HG02642 (cell line): ENCODE results near the gene RGS7.
"Not testable (repeated sequence)": the region's sequence is repeated elsewhere in the genome, so short reads cannot be mapped to it uniquely, and the experiment has no call there.

Source experiments
- ATAC-seq: cut with Tn5 transposase; IDR thresholded peaks from one replicate; pipeline ENCODE4 v1.9.1; 2021; ENCODE audit warnings: mild to moderate bottlenecking; ENCODE audit not compliant: unreplicated experiment, poor library complexity

RGS7 gene

DNA sequence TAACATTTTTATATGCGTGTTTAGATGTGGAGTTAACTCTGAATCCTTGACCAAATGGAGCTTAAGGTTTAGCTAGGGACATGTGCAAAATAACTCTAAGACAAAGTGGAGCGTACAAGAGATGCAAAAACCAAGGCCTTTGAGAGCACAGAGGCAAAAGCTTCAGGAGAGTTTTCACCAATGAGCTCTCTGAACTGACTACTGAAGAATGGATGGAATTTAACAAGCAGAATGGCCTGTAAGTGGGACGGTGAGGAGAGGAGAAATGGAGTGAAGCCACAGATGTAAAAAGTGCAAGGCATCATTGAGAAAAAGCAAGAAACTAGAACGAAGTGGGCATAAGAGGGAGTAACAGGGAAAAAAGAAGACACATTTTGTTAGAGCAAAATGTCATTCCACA is 260.0 kb downstream of the RGS7 start:
- ATAC-seq = no peak

DNA sequence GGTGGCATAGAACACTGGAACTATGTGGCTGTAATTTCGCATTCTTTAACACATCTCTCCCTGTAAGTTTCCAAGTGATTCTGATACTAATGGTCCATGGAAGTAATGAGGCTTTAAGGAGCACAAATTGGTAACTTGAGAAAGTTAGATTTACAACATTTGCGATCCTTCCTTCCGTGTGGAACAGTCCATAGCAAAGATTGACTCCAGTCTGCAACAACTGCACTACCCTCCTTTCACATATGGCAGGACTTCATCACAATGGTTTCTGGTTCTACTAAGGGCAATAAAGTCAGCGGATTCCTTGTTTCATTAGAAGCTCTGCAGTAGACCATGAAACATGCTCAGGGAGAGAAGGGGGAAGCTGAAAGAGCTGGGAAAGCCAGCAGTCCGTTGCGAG is 261.2 kb downstream of the RGS7 start:
- no peak for ATAC-seq

DNA sequence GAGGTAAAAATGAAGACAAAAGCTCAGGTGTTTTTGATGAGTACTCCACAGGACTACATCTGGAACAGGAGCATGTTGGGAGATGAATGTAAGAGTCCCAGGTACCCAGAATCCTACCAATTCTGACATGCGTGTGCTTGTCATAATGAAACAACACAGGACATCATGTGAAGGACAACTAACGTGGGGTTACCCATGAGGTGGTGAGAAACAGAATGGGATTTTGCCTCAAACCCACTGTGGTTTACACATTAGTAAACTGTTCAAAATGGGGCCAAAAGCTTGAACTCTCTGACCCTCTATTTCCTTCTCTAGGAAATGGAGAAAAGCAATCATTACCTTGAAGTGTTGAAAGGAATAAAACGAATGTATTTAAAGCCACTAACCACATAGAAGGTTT is 266.2 kb downstream of the RGS7 start:
- ATAC-seq = no peak

DNA sequence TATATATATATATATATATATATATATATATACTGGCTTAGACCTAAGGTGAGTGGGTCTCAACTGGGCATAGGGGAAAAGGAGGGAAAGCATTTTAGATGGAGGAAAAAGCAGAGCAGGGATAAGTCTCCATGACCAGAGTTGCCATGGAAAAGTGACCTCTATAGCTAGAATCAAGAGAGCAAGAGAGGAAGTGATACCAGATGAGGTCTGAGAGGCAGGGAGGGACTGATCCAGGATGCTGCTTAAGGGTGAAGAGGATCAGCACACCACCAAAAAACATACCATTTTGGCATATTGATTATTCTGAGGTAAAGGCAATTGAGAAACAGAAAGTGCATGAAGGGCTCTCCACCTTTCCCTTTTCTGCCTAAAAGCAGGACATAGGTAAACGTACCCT is 267.9 kb downstream of the RGS7 start:
- ATAC-seq = not testable (repeated sequence)

DNA sequence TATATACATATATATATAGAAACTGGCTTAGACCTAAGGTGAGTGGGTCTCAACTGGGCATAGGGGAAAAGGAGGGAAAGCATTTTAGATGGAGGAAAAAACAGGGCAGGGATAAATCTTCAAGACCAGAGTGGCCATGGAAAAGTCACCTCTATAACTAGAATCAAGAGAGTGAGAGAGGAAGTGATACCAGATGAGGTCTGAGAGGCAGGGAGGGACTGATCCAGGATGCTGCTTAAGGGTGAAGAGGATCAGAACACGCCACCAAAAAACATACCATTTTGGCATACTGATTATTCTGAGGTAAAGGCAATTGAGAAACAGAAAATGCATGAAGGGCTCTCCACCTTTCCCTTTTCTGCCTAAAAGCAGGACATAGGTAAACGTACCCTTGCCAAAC is 268.9 kb downstream of the RGS7 start:
- not testable (repeated sequence) for ATAC-seq

DNA sequence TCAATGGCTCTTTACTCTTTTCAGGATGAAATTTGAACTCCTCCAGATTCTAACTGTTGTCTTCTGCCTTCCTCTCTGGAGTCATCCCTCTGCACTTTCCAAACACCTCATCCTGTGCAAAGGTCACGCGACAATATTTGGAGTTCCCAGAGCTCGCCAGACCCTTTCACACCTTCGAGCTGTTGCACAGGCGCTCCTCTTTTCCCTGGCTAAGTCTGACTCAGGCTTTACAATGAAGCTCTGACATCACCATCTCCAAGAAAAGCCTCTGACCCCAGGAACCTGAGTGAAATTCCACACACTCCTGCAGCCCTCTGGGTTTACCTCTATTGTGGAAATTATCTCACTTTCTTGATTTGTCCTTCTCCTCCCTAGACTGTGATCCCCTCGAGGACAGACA is 270.3 kb downstream of the RGS7 start:
- no peak for ATAC-seq

DNA sequence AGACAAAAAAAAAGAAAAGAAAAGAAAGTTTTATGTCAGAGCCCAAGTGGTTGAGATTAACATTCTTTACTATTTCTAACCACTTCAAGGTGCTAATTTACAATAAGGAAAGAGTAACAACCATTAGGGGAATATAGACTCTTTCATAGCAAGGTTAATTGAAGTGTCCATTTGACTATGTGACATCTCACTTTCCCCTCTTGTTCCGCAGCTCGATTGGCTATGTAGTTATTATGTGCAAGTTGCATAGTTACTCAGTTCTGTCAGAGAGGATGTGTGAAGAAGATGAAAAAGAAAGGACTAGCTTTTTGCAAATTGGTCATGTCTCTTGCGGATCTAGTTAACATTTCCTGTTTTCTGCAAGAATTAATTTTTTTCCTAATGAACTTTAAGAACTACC is 273.7 kb downstream of the RGS7 start:
- ATAC-seq = no peak

DNA sequence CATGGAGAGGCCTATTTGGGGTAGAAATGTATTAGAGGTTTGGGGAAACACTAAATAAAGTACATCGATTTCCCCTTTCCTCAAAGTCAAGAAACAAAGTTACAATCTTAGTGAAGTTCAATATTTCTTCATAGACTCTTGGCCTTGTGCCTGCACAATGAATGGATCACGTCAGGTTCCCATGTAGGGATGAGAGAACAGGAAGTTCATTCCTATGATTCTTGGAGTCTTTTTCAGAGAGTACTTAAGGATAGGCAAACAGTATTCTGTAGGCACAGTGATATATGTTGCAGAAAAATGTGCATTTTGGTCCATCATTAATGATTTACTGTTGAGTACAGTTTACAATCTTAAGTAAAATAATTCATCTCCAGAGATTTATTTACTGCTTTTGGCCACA is 275.5 kb downstream of the RGS7 start:
- no peak for ATAC-seq

DNA sequence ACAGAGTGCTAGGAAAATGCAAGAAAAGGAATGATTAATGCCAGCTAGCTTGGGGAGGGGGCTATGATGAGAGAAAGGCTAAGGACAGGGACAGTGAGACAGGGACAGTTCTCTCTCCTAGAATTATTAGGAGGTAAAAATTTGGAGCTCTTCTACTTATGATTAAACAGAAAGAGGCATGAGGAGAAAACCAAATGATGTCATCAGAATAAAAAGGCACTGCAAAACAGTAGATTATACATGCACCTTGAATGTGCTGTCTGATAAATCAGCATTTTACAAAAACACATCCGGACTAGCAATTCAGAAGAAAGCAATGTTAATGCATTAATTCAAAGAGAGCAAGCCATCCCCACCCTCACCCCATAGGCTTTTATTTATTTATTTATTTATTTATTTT is 277.5 kb downstream of the RGS7 start:
- no peak for ATAC-seq

DNA sequence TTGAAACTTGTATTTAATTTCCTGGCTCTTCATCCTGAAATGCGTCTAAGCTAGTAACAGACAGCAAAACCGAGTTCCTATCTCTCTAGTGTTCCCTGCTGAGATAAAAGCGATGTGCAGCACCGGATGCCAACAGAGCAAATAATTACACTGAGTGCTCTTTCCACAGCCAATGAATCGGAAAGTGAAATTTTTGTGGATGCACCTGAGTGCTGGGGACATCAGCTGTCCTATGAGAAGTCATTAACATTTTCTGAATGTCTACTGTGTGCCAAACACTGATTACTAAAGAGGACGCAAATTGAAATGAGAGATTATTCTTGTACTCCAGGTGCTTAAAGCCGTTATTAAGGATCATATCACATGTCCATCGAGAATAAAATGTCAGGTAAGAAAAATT is 278.0 kb downstream of the RGS7 start:
- ATAC-seq = no peak

DNA sequence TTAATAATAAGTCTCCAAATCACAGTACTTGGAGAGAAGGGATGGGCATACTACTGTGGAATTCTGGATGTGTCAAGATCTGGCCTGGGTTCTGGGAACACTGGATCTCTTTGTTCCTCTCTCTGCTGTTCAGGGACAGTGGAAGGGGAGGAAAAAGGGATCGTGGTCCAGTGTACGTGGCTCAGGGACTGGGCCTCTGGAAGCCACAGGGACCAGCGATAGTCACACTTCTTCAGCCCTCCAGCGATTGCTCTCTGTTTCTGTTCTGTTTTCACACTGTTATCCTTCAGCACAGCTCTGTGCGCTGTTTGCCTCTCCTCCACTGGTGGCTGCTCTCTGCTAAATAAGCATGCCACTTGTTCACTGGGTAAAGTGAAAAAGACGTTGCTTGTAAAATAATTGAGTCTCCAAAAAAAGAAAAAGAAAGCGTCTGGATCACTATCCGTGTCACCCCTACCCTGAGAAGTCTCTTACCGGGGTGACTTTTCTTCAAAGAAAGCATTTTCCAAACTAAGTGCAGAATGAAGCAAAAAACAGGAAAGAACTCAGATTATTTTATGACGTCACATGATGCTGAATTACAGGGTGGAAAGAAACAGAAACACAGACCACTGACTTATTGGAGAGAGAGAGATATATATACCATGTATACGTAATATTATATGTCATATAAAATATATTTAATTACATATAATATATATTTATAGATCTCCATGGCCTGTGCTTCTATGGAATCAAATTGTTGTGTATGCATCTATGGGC is 279.4 kb downstream of the RGS7 start:
- ATAC-seq = no peak

DNA sequence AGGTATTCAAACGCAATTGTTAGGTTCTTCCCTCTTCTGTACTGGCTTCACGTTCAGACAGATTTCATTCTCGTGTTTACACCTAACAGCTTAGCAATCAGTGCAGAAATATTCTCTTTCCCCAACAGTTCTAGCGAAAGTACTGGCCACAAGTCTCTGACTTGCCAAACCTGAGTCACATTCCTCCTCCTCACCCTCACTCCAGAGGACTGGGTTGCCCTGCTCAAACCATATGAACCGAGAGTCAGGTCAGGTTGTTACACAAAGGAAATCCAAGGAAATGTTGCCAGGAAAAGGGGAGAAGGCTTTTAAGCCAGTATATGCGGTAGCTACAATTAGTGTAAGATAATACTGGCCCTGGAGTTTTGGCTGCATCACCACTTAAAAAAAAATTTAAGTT is 282.5 kb downstream of the RGS7 start:
- no peak for ATAC-seq

DNA sequence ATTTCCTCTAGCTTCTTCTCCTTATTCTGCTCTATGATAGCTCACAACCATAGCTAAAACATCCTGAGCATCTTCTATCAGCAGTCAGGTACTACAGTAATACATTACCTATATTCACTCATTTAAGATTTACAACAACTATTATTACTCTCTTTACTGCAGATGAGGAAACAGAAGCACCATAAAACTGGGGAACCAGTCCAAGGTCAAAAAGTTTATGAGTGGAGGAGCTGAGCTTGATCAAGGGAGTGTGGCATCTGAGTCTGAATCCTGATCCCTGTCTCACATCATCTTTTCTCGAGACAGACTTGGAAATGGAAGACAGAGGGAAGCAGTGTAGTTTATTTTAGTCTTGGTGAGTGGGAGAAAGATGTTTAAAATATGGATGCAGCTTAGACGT is 288.6 kb downstream of the RGS7 start:
- ATAC-seq = no peak

DNA sequence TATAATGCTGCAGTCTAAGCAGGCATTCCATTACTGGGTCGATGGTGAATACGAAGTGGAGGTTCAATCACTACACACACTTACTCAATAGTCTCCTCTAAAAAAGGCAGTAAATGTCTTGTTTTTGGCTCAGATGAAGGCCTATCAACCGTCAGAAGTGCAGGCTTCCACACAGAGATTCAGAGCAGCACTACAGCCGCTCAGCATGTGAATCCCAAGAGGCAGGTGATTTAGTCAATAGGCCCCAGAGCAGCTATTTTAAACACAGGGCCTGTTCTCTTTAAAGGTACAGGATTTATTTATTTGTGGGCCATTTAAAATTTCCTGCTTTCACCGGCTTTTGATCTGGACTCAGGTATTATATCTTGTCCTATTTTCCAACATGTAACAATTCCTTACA is 293.7 kb downstream of the RGS7 start:
- no peak for ATAC-seq

DNA sequence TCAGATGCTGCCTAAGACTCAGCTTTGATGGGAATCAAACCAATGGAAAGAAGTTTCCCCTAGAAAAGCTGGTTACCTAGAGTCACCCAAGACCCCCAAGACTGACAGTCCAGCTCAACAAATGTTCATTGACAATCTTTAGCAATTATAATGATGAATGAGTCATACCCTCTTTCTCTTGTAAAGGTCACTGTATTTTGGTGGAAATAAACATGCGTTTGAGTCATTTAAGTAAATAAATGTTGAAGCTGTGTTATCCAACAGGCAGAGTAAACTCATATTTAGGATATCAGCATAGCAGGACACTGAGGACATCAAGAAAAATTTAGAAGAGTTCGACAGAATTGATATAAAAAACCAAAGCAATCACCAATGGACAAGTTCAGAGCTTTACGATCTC is 295.9 kb downstream of the RGS7 start:
- ATAC-seq = no peak

DNA sequence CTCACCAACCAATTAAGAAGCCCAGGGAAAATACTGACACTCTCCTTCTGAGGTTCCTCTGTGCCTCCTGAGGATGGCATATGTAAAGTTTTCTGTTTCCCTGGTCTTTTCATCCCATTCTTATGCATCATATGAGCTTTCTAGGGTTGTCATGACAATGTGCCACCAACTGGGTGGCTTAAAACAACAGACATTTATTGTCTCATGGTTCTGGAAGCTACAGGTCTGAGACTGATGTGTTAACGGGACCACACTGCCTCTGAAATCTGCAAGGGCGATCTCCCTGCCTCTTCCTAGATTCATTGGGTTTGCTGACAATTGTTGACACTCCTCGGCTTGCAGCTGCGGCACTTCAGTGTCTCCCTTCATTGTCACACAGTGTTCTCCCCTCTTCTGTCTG is 308.4 kb downstream of the RGS7 start:
- no peak for ATAC-seq

DNA sequence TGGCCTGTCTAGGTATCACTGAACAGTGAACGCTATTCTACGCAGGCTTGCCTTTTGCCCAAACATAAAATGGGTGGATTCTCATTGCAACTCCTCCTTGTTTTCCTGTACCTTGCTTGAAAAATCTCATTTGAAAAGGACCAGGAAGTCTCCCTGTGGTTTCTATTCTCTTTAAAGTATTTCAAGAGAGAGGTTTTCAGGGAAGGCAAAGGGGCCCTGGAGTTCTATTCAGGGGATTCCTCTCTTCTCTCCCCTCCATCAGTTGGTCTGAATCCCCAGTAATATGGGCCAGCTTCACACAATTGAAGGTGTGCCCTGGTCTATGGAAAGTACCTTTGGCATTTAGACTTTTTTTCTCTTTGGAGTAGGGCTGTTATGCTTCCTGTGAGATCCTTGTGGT is 311.3 kb downstream of the RGS7 start:
- ATAC-seq = no peak

DNA sequence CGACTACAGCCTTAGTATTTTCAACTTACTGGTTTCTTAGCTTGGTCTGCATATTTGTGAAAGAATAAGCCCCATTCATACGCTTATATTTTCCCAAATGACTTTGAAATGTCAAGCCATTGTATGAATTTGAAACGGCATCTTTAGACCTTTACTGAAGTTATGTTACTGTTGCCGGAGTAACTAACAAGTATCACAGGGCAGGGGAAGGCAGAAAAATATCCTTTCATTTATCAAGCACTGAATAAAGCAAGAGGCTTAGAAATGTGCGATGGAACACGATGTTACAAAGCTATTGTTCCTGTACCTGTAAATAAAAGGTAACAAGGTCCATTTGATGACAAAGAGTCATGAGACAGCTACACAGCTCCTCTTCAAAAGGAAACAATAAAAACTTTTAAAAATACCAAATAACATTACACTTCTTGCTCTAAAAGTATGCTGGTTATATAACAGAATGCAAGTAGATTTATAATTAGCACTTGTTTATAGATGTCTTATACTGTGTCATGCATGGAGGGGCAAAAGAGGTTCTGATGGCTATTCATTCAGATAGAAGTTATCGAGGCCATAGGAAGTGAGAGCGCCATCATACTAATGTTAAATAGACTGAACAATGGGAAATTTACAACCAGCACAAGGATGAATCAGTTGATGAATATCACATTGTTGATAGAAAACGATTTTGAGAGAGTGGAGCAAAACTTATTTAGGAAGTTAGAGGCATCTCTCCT is 322.6 kb downstream of the RGS7 start:
- ATAC-seq = no peak

DNA sequence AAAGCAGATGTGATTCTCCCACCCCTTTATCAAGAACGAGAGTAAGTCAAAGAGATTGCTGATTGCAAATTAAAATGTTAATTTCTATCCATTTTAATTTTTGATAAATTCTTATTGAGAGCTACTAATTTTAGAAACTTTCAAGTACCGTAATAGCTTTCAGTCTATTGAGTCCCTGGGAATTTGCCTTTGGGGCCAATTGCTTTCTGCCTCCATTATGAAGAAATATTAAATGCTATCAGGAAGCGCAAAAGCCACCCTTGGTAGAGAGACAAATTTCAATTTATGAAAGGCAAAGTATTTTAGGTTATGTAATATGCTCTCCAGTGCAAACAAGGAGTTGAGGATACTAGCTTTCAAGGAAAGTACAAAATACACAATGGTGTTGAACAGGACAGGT is 332.2 kb downstream of the RGS7 start:
- ATAC-seq = no peak

DNA sequence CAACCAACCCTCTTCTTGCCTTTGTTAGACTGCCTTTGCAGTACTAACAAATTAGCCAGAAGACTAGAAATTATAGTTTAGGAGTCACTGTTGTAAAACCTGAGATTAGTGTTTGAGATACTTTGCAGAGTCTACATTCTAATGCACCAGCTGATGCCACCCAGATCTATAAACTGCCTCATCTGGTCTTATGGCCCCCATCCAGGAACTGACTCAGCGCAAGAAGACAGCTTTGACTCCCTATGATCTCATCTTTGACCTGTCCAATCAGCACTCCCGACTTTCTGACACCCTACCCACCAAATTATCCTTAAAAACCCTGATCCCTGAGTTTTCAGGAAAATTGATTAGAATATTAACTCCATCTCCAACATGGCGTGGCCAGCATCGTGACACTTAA is 334.6 kb downstream of the RGS7 start:
- ATAC-seq = no peak

DNA sequence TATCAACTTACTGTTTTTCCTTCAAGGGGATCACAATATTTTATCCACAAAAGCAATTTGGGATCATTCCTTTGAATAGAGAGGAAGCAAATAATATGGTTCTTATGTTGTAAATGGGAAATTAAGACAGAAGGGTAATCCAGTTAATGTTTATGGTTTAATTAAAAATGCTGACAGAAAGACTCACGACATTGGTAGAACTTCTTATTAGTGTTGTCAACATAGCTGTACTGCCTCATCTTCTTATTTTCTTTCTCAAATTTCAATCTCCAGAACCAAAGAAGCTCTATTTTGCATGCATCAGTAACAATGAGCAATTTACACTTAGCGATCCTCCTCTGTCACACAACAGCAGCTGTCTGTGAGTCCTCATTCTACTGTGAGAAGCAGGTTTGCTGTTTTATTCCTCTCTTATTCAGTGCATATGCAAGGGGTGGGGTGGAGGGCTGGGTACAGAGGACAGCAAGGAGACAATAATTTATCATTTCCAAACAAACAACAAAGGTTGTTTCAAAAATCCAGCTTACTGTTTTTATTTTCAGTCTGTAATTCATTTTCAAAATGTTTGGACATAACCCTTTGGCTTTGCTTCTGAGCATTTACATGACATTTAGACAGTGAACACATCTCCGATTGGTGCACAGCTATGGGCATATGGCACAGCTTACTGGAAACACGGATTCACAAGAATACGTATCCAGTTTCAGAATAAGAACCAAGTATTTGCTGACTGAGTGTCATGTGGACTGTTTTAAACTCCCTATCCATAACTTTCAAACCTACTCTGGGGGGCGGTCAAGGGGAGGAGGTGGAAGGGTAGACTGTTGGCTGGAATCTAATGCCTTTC is 335.9 kb downstream of the RGS7 start:
- ATAC-seq = no peak
